Occipital lobe (tissue), 2 donors: ENCODE results near the gene AMOT. TPM values are rescaled to one million over a fixed set of nuclear protein-coding genes. Genes with fewer than 3 reads are reported as not detected.

ENCODE experiments used
- DNase-seq: peaks from one replicate; lab custom pipeline; 2025; lab: John Stamatoyannopoulos, UW
- total RNA-seq: library from RNA; depleted of rRNA; stranded (reverse); fragments of >200 nt; gene quantifications from one replicate; pipeline ENCODE4 v1.2.3, GENCODE V29; 2014

AMOT gene
- total RNA-seq, 1 donor from 2014 or later: 10.8 TPM

DNA sequence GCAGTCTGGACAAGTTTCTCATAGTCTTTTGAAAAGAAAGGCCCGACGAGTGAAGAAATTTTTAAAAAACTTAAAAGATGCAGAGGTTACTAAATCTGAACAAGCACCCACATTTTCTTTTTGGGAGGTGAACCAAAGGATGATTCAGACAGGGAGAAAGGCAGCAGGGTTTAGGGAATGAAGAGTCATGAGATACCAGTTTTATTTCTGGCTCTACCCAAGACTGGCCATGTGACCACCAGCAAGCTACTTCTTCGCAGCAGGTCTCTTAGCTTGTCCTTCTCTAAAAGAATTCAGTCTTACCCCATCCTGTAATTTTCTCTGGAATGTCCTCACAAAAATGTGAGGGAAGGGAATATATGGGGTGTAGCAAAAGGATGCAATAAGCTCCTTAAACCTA lies 37.6 kb downstream of the AMOT start:
- no peak for DNase-seq

DNA sequence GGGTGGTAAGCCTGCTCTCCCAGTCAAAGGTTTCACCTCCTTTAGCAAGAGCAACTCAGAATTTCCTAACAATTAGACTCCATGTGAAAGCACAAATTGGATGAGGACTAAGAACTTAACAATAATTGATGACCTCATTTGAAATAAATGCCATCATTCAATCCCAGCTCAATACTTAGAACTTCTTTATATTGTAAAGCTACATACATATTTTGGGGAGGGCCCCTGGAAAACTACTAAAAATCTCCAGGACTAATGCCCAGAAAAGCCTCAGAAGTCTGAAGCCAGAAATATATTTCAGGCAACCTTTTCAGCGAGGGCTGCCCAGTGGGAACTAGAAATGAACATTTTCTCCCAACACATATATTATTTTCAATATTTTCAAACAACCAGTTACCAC lies 38.1 kb downstream of the AMOT start:
- DNase-seq: no peak

DNA sequence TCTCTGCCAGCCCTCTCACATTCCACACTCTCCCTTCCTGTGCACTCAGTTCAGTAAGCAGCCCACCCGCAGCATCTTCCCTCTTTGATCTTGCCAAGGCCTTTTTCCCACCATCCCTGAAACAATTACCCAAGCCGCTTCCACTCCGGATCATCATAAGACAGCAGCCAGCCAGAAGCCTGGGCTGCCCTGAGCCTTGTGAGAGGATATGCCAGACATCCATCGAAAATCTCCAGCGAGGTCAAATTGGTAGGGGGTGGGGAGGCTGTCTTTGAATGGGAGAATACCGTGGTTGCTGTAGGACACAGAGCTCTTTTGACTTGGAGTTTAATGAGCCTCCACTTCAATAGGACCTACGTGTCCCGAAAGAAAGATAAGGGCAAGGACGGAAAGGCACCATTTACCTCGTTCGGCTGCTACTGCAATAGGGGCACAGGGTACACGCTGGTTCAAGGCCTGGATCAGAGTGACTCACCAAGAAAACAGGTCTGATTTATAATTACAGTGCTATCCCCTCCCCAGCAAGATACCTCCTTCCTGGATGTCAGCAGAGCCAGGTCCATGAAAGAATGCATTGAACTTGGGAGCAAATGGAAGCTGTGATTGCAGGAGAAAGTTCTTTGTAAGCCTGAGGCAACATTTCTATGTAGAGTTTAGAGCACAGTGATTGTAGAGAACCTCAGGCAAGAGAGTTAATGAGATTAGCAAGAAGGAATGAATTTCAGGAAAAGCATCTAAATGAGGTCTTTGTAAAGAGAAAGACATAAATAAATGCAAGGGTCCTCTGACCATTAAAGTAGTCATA lies 39.5 kb downstream of the AMOT start:
- DNase-seq: no peak

DNA sequence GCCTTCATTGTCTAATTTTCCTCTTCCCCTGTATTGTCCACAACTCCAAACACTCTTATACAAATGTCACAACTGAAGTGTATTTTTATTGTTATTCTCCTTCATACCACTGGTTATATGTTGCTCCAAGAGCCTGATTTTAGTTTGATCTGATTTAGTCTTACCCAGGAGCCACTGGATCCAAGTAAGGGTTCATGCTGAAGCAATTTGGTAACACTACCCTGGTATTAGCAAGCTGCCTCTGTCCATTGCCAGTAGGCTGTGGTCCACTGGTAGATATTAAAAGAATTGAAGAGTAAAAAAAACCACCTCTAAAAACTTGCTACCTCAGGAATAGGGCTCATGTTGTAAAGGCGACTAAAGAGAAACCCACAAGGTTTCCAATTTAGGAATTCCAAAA lies 41.2 kb downstream of the AMOT start:
- no peak for DNase-seq

DNA sequence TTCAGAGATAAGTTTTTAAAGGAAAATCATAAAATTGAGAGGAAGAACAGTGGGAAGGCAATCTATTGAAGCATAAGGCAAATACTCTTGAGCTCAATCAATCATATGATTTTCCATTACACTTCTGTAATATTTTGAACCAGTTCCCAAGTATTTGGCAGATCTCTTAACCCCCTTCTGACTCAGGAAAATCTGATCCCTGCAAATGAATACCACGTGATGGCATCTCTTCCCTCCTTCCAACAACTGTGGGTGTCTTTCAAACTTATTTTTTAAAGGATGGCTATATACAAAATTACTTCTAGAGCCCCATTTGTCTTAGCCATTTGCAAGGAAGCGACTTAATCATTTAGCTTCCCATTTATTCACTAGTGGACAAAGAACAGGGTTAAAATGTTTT lies 41.9 kb downstream of the AMOT start:
- no peak for DNase-seq

DNA sequence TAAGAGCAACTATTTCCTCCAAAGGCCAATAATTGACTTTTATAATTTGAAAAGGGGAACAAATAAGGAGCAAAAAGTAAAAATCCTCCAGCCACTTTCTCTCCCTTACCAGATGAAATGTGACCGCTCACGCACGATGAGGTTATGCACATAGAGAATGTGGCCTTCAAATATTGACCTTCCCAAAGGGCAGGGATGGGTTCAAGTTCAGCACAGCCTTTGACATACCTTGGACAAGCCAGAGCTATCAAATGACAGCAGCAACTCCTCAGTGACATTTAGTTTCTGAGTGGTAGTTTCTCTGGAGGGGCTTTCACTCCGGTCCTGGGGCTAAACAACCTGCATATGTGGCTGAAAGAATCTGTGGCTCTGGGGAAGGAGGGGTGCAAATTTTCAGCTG lies 50.7 kb downstream of the AMOT start:
- DNase-seq: no peak

DNA sequence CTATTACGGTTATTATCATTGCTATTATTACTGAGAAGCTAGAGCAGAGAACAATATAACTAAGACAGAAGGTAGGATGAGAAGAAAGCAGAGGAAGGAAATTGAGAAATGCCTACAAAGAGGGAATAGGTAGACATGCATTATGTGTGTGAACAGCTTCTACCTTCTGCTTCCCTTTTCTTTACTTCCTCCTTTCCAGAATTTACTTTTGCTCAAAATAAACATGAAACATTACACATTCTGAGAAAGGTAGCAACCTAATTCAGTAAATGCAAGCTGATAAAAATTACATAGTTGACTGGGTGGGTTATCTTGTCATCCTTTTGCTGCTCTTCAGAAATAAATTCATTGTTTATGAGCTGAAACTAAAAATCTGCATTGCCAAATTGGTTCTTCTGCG lies 54.6 kb downstream of the AMOT start:
- no peak for DNase-seq

DNA sequence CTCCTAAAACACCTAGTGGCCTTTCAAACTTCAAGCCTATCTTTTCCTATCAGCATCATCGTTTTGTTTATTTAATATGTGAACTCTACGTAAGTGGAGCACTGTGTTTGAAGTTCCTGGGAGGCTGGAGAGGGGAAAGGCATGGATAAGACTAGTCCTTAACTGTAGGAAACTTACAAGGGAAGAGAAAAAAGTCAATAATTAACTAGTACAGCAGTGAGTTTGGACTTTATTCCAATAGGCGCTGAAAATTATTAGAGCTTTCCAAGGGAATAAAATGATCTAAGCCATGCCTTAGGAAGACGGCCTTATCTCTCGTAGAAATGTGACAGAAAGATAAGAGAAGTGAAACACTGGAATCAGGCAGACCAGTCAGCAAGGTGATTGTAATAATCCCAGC lies 55.3 kb downstream of the AMOT start:
- DNase-seq: no peak

DNA sequence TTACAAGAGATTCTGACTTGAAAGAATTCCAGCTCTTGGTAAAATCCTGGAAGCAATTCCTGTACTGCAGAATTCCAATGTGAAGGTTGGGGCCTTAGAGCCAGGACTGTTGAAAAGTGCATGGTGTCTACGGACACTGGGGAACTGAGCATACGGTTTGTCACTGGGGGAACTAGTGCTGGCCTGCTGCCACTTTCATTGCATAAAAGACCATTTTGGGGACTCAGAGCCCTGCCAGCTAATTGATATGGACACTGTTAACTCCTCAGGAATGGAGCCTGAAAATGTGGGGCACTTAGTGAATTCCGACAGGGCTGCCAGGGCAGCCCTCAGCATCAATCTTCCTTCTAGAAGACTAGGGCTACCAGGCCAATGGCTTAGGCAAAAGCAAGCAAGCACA lies 55.9 kb downstream of the AMOT start:
- no peak for DNase-seq

DNA sequence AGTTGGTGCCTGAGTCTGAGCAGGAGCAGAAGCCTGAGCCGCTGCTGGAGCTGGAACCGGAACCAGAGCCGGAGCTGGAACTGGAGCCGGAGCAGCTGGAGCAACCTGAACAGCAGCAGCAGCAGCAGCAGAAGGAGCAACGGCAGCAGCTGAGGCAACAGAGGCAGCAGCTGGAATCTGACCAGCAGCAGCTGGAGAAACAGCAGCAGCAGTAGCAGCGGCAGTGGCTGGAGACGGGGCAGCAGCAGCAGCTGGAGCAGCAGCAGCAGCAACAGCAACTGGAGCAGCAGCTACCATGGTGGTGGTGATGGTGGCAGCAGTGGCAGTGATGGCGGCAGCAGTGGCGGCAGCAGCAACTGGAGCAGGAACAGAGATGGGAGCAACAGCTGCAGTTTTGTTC lies 61.5 kb downstream of the AMOT start:
- DNase-seq: no peak

DNA sequence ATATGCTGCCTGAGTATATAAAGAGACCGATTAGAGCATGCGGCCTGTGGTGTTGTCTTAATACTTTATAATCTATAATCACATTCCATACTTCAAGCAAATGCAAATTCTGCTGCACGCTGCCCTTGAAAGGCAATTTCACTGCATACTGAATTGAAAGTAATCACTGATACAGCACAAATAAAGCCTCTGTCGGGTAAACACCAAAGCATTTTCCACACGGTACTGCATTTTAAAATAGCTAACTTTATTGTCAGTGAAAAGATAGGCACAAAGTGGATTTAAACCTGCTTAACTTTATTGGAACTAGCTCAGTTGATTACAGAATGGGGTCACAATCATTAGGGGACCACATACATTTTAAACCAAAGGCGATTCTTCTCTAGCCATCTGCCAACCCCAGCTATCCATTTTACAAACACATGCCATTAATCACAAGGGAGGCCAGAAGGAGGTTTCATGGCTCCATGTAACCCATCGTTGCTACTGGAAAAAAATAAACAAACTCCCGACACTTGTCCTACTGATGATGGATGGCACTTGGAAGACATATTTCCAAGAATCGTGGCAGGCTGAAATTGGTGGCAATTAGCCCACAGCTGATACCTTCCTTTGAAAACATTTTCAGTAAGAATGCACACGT lies 65.9 kb downstream of the AMOT start:
- no peak for DNase-seq

DNA sequence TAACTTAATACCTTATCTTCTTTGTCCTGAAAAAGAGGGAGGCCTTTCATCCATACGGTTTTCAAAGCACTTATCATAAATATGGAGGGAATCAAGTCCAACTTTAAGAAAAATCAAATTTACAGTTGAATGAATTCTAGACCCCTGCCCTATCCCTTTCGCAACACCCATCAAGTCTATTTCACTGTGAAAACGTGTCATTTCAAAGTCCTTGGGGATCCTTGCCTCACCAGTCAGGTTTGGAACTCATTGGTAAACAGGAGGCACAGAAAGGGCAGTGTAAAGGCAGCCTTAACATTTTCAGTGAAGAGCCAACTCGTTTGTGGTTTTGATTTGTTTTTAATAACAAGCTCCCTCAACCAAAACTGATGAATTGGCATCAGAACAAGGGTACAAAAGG lies 66.5 kb downstream of the AMOT start:
- no peak for DNase-seq

DNA sequence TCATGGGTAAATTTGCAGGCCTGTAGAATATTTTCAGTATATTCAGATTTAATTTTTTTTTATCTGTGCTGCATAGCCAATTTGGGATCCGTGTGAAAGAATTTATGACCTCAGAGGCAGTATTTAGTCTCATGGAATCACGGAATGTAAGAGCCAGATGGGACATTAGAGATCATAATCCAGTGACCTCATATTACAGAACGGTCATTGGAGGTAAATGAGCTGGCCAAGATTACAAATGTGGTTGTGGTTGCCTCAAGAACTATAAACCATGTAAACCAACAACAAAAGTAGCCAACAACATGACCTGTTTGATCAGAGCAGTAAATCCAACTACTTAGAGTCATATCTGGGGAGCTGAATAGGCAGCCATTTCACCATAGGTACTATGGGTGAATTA lies 71.6 kb downstream of the AMOT start:
- no peak for DNase-seq

DNA sequence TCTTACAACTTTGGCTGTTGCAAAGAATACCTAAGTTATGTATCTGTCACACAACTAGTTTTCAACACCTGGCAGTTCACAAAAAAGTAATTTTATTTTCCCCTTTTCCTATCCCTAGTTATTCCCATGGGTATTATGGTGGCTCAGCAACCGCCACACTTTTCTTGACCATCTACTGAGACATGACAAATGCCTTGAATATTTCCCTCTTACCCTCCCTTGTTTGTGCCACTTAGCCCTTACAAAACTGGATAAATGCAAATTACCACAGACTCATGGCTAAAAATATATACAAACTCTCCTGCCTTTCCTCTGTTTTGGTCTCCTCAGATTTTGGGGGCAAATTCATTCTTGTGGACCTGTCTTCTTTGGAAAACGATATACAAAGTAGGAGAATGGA lies 72.1 kb downstream of the AMOT start:
- no peak for DNase-seq

DNA sequence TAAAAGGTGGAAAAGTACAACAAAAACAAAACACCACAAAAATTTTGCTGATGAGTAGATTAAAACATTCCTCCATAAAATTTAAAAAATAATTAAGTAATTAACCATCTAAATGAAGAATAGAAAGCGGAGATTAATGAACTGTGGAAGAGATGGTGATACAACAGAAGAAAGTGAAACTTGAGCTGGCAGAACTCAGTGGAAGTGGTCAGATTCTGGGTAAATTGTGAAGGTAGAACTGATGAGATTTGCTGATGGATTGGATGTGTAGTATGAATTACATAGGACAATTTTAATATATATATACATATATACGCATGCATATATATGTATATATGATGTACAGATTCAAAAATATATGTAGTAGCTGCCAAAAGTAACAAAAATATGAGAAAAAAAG lies 73.9 kb downstream of the AMOT start:
- DNase-seq: no peak

DNA sequence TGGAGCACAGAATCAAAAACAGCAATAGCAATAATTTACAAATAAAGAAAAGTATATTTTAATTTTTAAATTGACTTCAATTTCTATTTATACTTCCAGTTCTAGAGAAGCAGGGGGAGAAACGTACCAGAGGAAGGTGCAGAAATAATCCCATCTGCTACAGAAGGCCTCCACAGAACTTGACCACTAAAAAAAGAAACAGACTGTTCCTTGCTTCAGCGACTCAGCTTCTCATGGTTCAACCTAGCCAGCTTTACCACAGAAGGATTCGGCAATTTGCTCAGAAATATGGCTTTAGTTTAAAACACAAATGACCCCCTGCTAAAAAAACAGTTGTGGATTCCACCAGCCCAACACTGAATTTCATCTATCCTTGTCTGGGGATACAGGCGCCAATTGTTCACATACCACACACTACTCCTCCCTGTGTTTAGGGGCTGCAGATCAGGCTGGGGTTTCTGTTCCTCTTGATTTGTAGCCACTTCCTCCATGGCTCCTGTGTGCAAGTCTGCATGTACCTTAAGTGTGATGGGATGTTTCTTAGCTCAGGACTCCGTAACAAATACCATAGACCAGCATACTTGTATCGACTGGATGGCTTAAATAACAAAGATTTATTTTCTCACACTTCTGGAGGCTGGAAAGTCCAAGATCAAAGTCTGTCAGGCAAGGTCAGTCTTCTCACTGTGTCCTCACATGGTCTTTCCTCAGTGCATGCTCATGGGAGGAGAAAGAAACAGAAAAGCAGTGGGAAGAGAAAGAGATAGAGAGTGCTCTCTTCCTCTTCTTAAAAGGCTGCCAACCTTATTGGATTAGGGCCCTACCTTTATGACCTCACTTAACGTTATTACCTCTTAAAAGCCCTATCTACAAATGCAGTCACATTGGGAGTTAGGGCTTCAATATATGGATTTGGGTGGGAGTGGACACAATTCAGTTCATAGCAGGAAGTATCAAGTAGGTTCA lies 79.1 kb downstream of the AMOT start:
- no peak for DNase-seq

DNA sequence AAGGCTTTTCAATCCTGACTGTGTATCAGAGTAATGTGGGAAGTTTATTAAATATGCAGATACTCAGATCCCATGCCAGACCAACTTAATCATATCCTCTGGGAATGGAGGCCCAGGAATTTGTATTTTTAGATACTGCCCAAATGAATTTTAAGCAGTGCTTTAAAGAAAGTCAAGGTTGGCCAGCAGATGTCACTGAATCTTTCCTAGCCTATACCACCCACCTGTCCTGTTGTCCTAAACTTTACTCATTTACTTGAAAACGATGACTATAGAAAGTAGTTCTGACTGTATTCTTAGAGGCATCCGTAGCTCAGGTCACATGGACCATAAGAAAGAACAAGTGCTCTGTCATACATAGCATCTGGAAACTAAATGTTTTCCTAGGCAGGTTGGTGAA lies 79.9 kb downstream of the AMOT start:
- no peak for DNase-seq

DNA sequence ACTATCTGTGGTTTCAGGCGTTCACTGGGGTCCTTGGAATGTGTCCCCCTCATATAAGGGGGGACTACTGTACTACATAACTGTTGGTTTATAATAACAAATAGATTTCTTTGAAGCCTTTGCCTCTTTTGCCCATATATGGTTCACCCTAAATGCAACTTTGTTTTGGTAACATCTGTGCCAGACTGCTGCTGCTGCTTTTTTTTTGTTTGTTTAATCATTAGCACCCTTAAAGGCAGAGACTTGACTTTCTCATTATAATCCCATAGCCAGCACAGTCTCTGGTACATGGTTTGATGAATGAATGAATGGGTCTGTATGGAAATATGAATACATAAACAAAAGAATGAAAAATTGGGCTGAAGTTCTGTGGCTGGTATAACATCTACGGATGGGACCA lies 80.7 kb downstream of the AMOT start:
- no peak for DNase-seq

DNA sequence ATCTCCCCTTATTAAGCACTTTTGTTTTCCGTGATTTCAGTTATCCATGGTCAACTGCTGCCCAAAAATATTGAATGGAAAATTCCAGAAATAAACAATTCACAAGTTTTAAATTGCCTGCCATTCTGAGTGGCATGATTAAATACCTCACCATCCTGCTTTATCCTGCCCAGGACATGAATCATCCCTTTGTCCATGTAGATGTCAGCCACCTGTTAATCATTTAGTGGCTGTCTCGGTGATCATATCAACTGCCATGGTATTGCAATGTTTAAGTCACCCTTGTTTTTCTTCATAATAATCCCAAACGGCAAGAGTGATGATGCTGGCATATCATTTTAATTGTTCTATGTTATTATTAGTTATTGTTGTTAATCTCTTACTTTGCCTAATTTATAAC lies 81.1 kb downstream of the AMOT start:
- no peak for DNase-seq

DNA sequence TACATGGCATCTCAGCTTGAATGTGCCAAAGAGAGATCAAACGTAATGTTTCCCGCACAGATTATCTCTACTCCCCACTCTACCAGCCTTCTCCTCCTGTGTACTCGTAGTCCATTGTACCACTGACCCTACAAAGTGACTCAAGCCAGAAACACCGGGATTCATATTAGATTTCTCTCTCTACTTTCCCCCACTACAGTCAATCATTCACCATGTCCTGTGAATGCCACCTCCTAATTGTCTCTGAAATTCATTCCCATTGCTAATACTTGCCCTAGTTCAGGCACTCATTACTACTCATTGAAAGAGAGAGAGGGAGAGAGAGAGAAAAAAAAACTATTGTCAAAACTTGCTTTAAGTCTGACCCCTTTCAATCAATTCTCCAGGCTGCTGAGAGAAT lies 82.7 kb downstream of the AMOT start:
- DNase-seq: no peak

DNA sequence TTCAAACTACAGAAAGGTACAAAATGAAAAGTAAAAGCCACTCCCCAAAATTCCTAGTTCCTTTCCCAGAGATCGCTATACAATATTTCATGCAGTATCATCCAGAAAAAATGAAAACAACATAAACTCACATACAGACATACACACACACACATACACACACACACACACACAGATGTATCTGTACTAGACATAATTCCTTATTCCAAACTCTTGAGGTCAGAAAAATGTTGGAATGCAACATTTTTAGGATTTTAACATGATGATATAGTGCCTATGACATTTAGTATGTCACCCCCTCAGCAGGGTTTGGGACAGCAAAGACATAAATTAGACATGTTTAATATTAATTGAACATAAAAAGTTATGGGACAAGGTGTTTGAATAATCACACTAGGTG lies 87.5 kb downstream of the AMOT start:
- DNase-seq: no peak

DNA sequence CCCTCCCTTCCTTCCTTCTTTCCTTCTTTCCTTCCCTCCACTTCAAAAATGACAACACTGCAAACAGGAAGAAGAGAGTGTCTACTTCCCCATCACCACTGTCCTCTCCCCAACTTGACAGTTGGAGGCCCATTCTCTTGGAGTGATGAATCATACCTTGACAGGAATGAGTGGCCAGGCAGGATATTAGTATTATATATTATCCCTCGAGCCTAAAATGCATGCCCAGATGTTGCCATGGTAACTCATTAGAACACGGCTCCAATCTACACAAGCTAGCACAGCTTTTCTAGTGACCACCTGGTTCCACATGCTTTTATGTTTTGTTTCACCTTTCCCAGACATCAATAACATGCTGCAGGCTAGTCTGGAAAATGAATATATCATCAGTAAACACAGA lies 89.6 kb downstream of the AMOT start:
- no peak for DNase-seq
